NCI-H2227 (cell line): ENCODE measurements around the gene FBLN2.

Source experiments
- DNase-seq: peaks from one replicate; lab custom pipeline; 2025; ENCODE audit not compliant: unreplicated experiment; lab: John Stamatoyannopoulos, UW

Gene FBLN2

GRCh38 chr3:13530241-13531009 lies 18.5 kb upstream of the FBLN2 start:
- no peak for DNase-seq

GRCh38 chr3:13532085-13532484 lies 16.8 kb upstream of the FBLN2 start:
- DNase-seq, result no peak

DNA sequence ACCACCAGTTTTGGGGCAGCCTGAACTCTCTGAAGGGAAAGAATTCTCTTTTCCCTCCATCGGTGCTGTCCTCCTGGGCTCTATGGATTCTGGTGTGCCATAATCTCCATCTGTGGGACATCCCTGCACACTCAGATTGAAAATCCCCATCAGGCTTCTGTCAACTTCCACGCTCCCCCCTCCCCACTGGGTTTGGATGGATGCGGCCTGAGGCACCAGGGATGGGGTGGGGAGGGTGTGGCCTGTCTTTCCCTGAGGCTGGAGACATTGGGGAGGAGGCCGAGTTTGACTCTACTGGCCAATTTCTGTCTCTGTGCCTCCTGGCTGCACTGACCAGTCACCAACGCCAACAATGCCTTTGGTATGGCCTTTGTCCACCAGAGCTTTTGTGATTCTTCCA lies 16.3 kb upstream of the FBLN2 start:
- no peak for DNase-seq

GRCh38 chr3:13533885-13534301 lies 15.0 kb upstream of the FBLN2 start:
- DNase-seq, result no peak

GRCh38 chr3:13535526-13535875 lies 13.4 kb upstream of the FBLN2 start:
- no peak for DNase-seq

DNA sequence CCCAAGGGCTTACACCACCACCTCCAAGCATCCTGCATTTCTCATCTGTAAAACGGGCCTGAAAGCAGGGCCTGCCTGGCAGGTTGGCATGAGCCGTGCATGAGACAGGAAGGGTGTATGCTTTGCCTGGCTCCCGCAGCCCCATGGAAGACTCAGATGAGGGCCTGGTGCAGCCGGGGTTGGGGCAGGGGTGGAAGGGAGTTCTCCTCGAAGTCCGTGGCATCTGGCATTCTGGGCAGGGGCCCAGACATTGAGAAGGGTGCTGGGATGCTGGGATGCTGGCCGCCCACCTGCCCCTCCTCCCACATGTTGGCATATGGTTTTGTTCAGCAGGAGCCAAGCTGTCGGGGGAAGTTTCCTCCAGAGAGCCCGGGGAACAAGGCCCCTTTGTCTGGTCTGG lies 13.0 kb upstream of the FBLN2 start:
- DNase-seq, result no peak

DNA sequence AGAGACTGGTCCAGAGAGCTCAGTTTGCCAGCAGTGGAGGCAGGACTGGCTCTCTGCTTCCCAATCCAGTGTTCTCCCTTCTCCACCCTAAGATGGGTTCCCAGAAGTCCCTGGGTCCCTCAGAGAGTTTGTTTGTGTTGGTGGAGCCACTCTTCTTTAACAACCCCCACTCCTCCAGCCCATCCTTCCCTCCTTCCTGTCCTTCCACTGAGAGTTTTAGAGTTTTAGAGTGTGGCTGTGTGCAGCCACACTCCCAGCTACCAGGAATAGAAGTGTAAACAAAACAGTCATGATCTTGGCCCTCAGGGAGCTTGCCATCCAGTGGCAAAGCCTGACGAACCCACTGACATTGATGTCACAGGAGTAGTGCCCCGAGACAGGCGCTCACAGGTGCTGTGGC lies 12.5 kb upstream of the FBLN2 start:
- no peak for DNase-seq

DNA sequence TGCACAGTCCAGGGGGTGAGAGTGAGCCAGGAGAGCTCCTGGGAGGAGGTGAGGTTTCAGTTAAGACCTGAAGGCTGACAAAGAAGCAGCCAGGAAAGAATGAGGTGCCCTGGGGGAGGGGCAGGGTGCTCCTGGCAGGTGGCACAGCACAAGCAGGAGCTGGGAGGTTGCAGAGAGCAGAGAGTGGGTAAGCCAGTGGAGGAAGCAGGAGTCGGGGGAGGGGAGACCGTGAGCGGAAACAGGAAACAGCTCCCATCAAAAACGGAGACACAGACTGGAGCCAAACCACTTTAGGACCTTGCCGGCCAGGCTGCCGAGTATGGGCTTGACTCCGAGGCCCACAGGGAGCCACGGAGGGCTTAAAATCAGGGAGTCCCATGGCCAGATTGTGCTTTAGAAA lies 12.1 kb upstream of the FBLN2 start:
- no peak for DNase-seq

- no peak for DNase-seq
Measured at GRCh38 chr3:13537244-13537908, 11.5 kb upstream of the FBLN2 start.

DNA sequence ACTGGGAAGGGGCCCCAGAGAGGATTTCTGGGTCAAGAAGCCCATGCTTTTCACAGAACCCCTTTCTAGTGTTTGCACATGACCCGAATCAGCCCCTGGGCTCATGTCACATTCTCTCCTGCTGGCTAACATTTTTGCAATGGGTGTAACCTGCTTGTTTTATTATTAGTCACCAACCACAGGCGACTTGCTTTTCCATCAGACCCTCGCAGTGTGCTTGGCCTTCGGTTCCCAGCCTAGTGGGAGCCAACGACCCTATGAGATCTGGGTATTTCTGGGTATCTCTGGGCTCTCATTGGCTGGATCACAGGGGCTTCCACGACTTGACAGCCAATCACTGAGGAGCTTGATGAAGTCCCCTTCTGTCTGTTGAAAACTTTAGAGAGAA lies 11.0 kb upstream of the FBLN2 start:
- no peak for DNase-seq

- no peak for DNase-seq
Measured at GRCh38 chr3:13538520-13539291, 10.2 kb upstream of the FBLN2 start.

DNA sequence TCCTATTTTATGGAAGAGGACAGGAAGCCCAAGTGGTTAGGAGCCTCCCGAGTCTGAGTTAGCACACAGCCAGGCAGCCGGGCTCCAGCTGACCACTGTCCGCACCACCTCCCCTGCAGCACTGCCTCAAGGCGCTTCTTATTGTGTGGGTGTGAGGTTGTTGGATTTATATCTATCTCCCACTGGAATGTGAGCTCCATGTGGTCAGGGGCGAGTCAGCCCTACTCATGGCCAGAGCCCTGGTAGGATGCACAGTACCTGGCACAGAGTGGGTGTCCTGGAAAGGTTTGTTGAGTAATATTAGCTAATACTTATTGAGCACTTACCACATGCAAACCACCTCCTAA lies 9.7 kb upstream of the FBLN2 start:
- DNase-seq, result no peak

DNA sequence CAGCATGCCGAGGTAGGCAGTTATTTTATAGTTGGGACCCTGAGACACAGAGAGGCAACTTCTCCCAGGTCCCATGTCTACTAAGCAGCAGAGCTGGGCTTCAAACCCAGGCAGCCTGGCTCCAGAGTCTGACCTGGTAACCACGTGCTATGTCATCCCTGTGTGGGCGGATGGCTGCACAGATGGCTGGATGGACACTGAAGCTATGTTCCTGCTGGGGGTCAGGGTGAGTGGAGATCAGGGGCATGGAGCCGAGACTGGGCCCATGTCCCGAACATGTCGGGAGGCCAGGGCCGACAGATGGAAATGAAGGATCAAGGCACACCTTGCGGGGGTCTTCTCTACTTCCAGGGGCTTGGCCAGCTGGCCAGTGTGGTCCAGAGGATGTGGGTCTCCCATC lies 9.3 kb upstream of the FBLN2 start:
- DNase-seq, result no peak

DNA sequence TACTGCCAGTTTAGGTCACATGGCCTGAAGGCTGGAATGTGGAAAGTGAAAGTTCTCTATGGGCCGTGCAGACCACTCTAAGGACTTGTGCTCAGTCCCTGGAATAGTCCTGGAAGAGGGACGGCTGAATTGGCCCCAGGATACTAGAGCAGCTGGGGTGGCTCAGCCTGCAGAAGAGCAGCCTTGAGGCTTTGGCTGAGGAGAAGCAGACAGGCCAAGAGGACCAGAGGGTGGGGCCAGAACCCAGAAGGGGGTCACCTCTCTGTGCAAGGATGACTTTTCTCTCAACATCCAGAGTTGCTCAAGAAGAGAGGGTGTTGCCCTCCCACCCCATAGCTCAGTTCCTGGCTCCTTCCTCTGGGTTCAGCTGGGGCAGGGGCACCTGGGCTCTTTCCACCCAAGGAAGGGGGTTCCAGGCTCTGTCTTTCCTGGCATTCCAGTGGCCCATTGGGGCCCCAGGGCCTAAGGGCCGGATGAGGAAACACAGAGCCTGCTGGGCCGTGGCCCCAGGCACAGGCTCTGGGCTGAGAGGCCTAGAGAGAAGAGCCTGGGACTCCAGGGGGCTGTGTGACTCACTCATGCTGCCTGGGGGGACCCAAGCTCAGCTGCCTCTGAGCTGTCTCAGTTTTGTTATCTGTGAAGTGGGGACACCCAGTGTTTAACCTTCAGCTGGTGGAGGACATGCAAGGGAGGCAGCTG lies 8.5 kb upstream of the FBLN2 start:
- DNase-seq, result no peak

GRCh38 chr3:13541691-13542090 lies 7.2 kb upstream of the FBLN2 start:
- no peak for DNase-seq

GRCh38 chr3:13542142-13542541 lies 6.8 kb upstream of the FBLN2 start:
- DNase-seq, result no peak

DNA sequence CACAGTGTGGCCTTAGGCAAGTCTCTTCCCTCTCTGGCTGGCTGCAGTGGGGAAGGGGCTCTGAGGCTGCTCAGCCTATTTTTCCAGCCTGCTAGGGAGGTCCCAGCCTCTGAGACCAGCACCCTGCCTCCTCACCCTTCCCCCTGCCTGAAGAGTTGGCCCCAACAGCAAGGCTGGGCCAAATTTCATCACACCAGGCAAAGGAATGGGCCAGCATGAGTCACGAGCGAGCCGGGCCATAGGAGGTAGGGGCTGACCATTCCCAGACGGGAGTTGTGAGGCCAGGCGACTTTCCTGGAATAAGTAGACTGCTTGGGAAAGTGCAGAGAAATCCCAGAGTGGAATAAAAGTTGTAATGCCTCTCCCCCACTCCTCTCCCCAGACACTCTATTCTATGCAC lies 5.7 kb upstream of the FBLN2 start:
- no peak for DNase-seq

GRCh38 chr3:13544293-13544831 lies 4.6 kb upstream of the FBLN2 start:
- no peak for DNase-seq

DNA sequence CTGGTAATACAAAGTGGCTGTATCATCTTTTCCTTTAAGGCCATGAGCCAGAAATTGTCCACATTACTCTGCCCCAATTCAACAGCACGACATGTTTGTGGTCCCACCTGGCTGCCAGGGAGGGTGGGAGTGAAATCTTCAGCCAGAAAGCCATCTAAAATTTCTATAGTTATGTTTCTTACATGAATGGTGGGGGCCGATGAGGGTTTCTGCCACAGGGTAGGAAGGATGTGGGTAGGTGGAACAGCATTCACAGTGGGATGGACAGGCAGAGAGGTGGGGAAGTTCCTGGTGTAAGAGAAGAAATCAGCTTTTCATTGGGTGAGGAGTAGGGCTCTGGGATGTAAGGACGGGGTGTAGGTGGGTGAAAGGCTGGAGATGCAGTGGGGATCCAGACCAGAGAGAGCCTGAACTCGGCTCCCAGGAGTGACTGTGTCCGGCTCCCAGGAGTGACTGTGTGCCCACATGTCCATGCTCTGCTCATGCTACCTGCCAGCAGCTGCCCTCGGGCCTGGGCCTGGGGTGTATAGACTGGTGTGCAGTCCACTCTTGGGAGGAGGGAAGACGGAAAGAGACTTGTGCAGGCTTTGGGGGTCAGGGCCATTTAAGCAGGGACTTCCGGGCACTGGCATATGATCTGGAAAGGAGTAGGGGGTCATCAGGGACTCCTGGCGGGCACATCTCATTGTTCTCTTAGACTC lies 3.8 kb upstream of the FBLN2 start:
- DNase-seq, result no peak

GRCh38 chr3:13545952-13546454 lies 2.9 kb upstream of the FBLN2 start:
- DNase-seq, result no peak
